Skeletal muscle tissue (tissue), 4 donors: ENCODE data around the gene TNNC1. TPM values are rescaled to one million over a fixed set of nuclear protein-coding genes. Genes with fewer than 3 reads are reported as not detected.

ENCODE experiments used
- H3K27ac ChIP-seq: one replicate; pipeline ENCODE4 v1.7.0; 2013; ENCODE audit warnings: mild to moderate bottlenecking, low read depth, low read length, inconsistent platforms
- H3K27me3 ChIP-seq, 3 donors: one replicate each; pipeline ENCODE4 v1.7.0; 2013; ENCODE audit warnings: low read length in 3 of 3; ENCODE audit not compliant: control insufficient read depth in 3 of 3, insufficient read depth in 3 of 3
- H3K36me3 ChIP-seq, 3 donors: one replicate each; pipeline ENCODE4 v1.7.0; 2013; ENCODE audit warnings: low read length in 3 of 3; ENCODE audit not compliant: control insufficient read depth in 3 of 3, insufficient read depth in 3 of 3
- H3K4me1 ChIP-seq, 3 donors: one replicate each; pipeline ENCODE4 v1.7.0; 2013; ENCODE audit warnings: low read length in 3 of 3, mild to moderate bottlenecking in 3 of 3; ENCODE audit not compliant: control insufficient read depth in 3 of 3, insufficient read depth in 3 of 3
- H3K4me3 ChIP-seq, 3 donors: one replicate each; pipeline ENCODE4 v1.7.0; 2013; ENCODE audit warnings: low read length in 3 of 3
- H3K9ac ChIP-seq, 3 donors: one replicate each; pipeline ENCODE4 v1.7.0; 2013; ENCODE audit warnings: low read length in 3 of 3, mild to moderate bottlenecking in 3 of 3, moderate library complexity in 2 of 3, low read depth in 1 of 3
- H3K9me3 ChIP-seq, 3 donors: one replicate each; pipeline ENCODE4 v1.7.0; 2013; ENCODE audit warnings: low read length in 3 of 3; ENCODE audit not compliant: control insufficient read depth in 3 of 3
- total RNA-seq: library from RNA; depleted of rRNA; stranded (reverse); fragments of >200 nt; gene quantifications from one replicate; pipeline ENCODE4 v1.2.3, GENCODE V29; 2014
- donor health status: Osteomylitis.

The TNNC1 gene
- total RNA-seq, 1 donor from 2014 or later: 461 TPM

DNA sequence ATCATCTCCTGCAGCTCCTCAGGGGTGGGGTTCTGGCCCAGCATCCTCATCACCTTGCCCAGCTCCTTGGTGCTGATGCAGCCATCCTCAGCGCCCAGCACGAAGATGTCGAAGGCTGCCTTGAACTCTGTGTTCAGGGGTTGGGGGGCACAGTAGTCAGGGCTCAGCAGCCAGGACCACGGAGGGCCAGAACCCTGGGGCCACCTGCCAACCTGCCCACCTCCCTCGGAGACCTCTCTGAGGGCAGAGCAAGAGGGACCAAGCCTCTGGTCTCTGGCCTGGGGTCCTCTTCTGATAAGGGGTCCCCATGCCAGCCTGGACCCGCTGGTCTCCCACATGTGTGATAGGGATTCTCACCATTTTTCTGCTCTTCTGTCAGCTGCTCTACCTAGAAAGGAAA lies 1.7 kb downstream of the TNNC1 start:
- Histone ChIP-seq H3K27me3 (no peaks in the 10 kb centered on the region), H3K27ac (peak overlapping the region; percentile 94), H3K9me3 (no peaks in the 10 kb centered on the region), H3K9ac (peak overlapping the region; percentile 76 to 99 (median 77)), H3K4me3 (peak overlapping the region; percentile 45 to 83 (median 72)), H3K4me1 (peaks cover 41 to 78% (median 72%) of the 10 kb centered on the region in 3 donors), H3K36me3 (peaks cover 0 to 28% (median 19%) of the 10 kb centered on the region in 3 donors)

DNA sequence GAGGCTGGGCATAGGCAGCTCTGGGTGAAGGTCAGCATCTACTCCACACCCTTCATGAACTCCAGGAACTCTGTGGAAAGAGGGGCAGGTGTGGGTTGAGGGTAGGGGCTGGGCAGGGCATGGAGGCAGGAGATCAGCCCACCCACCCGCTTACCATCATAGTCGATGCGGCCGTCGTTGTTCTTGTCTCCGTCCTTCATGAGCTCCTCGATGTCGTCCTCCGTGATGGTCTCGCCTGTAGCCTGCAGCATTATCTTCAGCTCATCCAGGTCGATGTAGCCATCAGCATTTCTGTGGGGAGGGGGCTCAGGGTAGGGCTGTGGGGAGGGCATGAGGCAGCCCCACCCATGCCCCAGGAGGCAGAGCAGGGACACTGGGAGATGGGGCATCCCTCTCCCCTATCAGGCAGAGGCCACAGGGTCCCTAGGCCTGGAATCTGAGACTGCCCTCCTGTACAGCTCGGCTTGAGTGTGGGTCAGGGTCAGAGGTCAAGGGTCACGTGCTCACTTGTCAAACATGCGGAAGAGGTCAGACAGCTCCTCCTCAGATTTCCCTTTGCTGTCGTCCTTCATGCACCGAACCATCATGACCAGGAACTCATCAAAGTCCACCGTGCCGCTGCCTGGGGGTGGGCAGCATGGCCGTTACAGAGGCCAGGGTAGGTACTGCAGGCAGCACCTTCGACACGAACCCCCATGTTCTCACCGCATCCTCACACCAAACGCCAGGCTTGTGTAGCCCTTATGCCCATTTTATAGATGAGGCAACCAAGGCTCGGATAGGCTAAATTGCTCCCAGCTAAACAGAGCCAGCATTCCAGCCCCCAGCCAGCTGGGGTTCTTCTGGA lies 2.4 kb downstream of the TNNC1 start:
- Histone ChIP-seq H3K9ac (peak overlapping the region; percentile 35 to 99 (median 77)), H3K4me1 (peaks cover 34 to 78% (median 70%) of the 10 kb centered on the region in 3 donors), H3K9me3 (no peaks in the 10 kb centered on the region), H3K27me3 (no peaks in the 10 kb centered on the region), H3K36me3 (peaks cover 0 to 28% (median 19%) of the 10 kb centered on the region in 3 donors), H3K27ac (peak overlapping the region; percentile 94), H3K4me3 (peak overlapping the region; percentile 45 to 83 (median 72))

DNA sequence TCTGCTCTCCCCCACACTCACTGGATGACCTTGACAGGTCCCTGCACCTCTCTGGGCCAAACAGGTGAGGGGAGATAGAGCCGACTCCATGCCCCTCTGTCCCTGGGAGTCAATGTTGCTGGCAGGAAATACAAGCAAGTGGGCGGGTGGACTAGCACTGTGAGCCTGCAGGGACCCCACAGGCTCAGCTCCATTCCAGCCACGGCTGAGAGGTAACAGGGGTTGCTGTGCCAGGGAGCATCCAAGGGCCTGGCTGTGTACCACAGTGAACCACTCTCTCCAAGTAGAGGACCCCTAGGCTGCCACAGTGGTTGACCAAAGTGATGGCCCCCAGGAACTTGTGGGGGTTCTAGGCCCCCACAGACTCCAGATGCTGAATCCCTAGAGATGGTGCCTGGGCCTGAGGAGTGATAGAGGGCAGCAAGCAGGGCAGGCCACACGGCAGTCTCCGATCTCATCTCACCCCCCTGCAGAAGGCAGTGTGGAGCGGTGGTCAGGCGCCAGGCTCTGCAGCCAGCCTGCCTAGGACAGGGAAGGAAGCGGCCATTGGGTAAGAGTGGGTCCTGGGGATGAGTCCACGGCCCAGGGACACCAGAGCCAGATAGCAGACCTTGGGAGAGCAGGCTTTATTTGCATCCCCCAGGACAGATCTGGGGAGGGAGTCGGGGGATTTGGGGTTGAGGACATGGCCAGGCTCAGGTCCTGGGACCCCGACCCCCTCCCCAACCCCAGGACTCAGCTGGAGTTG lies 3.2 kb downstream of the TNNC1 start:
- Histone ChIP-seq H3K9me3 (no peaks in the 10 kb centered on the region), H3K4me1 (peaks cover 29 to 77% (median 67%) of the 10 kb centered on the region in 3 donors), H3K9ac (peak overlapping the region; percentile 2 to 99 (median 51)), H3K4me3 (peak overlapping the region; percentile 11 to 83 (median 72)), H3K27me3 (no peaks in the 10 kb centered on the region), H3K27ac (peak overlapping the region; percentile 94), H3K36me3 (peaks cover 0 to 28% (median 19%) of the 10 kb centered on the region in 3 donors)

DNA sequence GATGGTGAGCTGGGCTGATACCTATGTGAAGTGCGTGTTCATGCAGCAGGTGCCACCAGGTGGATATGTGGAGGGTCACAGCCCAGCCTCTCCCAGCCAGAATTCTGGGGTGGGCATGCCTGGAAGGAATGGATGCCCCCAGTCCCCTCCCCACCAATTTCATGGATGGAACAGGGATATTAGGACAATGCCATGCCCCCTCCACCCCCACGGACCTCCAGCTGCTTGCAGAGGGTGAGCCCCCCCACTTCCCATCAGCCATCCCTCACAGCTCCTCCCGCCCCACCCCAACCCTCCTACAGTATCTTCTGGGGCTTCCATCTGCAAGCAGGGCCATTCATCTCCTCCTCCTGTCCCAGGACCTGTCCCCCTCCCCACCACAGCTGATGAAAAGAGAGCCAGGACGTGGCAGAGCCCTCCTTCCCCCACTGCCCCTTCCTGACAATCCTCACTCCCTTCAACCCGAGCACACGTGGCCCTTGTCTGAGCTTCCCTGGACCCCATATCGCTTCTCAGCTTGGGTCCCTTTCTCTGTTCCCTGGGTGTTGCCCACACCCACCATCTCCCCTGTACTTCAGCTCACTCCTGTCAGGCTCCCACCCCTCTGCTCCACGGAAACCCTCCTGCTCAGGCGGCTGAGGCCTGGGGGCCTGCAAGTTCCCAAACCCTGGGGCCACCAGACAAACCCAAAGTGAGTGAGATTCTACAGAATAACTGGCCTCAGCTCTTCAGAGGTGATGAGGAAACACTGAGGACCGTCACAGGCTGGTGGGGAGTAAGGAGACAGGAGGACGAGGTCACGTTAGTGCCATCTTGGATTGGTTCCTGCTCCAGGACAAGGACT lies 6.1 kb downstream of the TNNC1 start:
- peaks cover 0 to 21% (median 19%) of the 10 kb centered on the region in 3 donors for H3K36me3 ChIP-seq
- no peaks in the 10 kb centered on the region for H3K9me3 ChIP-seq
- peaks cover 24 to 67% (median 60%) of the 10 kb centered on the region in 3 donors for H3K4me1 ChIP-seq
- peak overlapping the region in 1 of 3 donors; percentile 50 for H3K9ac ChIP-seq
- H3K27me3 ChIP-seq: no peaks in the 10 kb centered on the region
- H3K27ac ChIP-seq: peak overlapping the region; percentile 29
- no peak overlapping the region for H3K4me3 ChIP-seq

DNA sequence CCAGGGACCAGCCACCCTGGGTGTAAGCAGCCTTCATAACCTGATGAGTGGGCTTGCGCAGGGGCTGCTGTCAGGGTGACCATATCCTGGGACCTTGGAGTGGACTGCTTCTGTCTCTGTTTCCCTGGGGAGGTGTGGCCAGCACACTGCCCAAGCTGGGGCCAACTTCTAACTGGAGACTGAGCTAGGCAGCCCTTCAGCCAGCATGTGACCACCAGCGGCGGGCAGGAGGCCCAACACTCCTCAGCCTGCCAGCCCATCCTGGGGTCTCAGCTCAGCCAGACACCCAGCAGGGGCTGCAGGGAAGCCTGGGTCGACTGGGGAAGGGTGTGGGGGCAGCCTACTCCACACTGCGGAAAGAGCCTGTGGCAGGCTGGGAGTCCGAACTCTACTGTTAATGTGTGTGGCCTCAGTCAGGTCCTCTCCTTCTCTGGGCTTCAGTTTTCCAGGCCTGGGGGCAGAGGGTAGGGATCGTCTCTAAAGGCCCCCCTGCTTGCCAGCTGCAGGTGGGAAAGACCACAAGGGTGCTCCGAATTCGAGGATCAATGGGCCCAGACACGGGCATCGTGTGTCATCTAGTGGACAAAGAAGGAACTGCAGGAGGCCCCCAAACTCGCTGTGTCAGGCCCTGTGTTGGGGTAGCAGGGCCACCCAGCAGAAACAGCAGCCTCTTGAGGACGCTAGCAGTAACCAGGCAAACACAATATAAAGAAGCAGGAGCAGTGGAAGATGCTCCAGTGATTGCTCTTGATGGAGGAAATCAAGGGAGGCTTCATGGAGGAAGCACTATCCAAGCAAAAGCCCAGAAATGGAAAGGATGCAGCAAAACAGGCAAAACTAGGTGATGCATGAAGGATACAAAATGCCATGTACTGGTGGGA lies 7.0 kb downstream of the TNNC1 start:
- Histone ChIP-seq H3K9ac (peak overlapping the region in 2 of 3 donors; percentile 45 to 50), H3K9me3 (no peaks in the 10 kb centered on the region), H3K4me1 (peaks cover 20 to 58% (median 54%) of the 10 kb centered on the region in 3 donors)

DNA sequence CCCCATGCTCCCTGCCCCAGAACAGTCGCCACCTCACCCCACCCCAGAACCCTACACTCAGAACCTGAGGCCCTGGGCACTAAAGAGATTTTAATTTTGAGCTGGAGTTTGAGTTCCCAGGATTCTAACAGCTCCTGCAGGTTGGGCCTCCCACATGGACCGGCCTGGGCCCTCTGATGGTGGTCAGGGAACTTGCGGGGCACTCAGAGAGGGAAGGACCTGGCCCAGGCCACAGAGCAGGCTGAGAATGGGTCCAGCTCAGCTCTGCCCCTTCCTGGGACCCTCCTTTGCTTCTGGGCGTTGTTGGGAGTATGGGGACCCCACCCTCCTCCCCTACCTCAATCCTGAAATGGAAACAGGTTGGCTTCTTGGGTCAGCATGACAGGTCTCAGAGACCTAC lies 7.8 kb downstream of the TNNC1 start:
- Histone ChIP-seq H3K4me3 (no peak overlapping the region), H3K9me3 (no peaks in the 10 kb centered on the region), H3K27me3 (no peaks in the 10 kb centered on the region), H3K36me3 (peaks cover 0 to 7% (median 5%) of the 10 kb centered on the region in 3 donors), H3K9ac (peak overlapping the region in 2 of 3 donors; percentile 45 to 50), H3K4me1 (peaks cover 18 to 50% (median 47%) of the 10 kb centered on the region in 3 donors), H3K27ac (peak overlapping the region; percentile 25)

More for the DNA sequence above, 7.0 kb downstream of the TNNC1 start:
- no peak overlapping the region for H3K4me3 ChIP-seq
- peaks cover 0 to 15% (median 13%) of the 10 kb centered on the region in 3 donors for H3K36me3 ChIP-seq
- H3K27me3 ChIP-seq: no peaks in the 10 kb centered on the region
- peak overlapping the region; percentile 25 for H3K27ac ChIP-seq

DNA sequence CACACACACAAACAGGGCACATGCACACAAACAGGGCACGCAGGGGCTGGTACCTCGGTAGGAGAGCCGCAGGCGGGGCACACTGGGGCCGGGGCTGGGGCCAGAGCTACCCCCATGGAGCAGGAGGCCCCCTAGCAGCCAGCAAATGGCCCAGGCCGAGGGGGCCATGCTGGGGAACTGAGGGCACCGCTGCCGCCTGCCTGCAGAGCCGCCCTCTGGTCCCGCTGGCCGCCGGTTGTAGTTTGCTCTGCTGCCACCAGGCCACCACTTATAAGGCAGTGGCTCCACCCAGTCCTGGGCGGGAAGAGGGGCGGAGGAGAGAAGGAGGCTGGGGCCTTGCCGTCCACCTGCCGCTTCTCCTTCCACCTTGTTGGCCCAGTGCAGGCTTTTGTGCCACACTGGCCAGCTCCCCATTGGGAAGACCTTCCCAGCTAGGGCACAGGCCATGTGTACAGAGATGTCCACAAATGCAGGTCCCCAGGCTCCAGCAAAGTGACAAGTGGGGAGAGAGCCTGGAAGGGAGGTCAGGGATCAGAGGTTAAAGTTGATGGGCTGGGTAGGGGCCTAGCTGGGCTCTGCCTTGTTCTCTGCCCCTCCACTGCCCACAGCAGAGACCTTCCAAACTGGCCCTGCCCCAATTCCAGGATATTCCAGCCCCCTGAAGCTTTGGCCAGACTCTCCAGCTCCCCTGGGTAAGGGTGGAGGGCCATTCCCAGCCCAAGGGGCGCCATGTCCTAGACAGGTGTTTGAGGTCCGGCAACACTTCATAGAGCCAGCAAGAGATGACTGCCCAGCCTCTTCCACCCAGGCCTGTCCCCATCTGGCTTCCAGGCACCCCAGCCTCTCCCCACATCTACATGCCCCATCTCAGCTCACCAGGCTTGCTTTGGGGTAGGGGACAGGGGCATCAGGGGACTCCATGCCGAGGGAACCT lies 8.7 kb downstream of the TNNC1 start, which contains the start of gene SEMA3G:
Gene SEMA3G (minus strand): TSS at position 244 of the 934 bp plus-strand sequence. CDS start 76 bp downstream, at position 168.
- Histone ChIP-seq H3K4me3 (peak within 1 kb of the TSS; percentile 14 to 65 (median 29)), H3K9me3 (no peaks in the 10 kb centered on the region), H3K9ac (peak within 1 kb of the TSS in 1 of 3 donors; percentile 73), H3K27me3 (no peaks in the 10 kb centered on the region), H3K36me3 (peaks cover 0 to 3% (median 0%) of the 10 kb centered on the region in 3 donors), H3K4me1 (peaks cover 11 to 41% (median 38%) of the 10 kb centered on the region in 3 donors), H3K27ac (peak within 1 kb of the TSS; percentile 25)
